GM21737 (cell line): ENCODE measurements around the gene GRAMD2B.
A peak's percentile ranks its signal among the peaks of the same experiment; 100 is the strongest.
"Not testable (repeated sequence)": the region's sequence is repeated elsewhere in the genome, so short reads cannot be mapped to it uniquely, and the experiment has no call there.

Source experiments
- ATAC-seq: cut with Tn5 transposase; IDR thresholded peaks from one replicate; pipeline ENCODE4 v1.9.1; 2021; ENCODE audit warnings: mild to moderate bottlenecking, moderate library complexity; ENCODE audit not compliant: unreplicated experiment

The GRAMD2B gene

GRCh38 chr5:126446498-126447224 lies 23.5 kb downstream of the GRAMD2B start:
- ATAC-seq, result peak; percentile 25

DNA sequence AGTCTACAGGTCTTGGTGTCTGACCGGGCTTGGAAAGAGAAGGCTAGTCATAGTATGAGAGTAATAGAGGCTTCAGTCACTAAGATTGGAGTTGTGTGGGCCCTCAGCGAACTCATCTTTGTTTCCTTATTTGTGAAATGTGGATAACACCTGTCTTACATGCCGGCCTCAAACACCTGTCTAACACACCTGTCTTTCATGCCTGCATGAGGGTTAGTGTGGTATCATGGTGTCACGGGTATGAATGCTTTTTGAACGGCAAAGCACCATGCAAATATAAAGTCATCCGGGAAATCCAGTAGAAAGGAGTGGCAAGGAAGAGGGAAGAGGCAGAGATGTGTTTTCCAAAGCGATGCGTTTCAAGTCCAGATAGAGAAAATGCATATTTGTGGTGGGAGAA lies 25.5 kb downstream of the GRAMD2B start:
- ATAC-seq, result no peak

DNA sequence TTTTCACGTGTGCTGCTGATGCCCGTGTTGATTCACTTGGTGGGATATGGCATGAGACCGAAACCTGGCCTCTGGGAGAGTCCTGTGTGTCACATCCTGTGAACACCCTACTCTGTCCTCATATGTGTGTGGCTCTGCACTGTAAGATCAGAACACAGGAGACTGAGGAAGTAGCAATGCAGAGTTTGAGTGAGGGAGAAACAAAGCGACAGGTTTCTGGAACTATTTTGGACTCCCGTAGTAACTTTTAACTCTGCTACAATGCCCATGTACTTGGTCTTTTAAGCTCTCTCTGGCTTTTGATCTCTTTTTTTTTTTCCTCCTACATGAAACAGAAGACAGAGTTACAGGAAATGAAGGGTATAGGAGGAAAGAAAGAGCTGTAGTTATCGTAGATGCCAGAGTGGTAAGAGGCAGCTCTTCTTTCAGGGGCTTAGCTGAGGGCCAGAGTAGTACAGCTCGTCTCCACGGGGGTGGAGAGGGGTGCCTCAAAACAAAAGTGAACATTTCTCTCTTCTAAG lies 26.6 kb downstream of the GRAMD2B start:
- ATAC-seq, result peak; percentile 85

GRCh38 chr5:126450346-126450745 lies 27.1 kb downstream of the GRAMD2B start:
- ATAC-seq, result peak; percentile 55

GRCh38 chr5:126450907-126451306 lies 27.7 kb downstream of the GRAMD2B start:
- ATAC-seq, result no peak

GRCh38 chr5:126452477-126452876 lies 29.3 kb downstream of the GRAMD2B start:
- ATAC-seq, result no peak

DNA sequence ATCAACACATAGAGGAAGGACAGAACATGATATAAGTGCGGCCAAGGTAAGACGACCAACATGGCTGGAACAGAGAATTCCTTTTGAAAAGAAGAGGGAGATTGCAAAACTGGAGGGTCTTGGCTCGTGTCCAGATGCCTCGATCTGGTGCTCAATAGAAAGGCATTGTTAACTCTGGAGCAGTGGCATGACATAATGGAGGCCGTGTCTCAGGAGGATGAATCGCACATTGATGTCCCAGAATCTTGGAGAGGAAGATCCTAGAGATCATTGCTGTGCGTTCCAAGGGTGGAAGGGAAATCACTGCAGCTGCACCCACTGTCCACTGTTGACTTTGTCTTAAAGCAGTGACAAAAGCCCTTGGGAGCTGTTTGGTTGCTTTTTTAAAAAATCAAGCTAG lies 30.9 kb downstream of the GRAMD2B start:
- ATAC-seq, result no peak

DNA sequence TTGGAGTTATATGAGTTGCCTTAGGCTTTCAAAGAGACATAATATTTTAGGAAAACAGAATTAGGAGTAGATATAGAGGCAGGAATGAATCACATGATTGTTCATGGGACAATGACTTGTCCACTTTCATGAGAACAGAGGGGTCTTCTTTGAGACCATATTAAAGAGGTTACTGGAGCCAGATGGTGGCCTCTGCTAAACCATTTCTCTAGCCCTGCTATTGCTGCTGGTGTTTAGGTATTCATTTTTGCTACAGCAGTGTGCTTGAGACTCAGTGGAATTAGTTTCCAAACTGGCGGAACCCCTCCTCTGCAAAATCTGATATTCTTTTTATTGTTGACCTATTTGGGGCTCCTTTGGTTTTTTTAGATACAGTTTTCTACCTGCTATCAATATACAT lies 31.3 kb downstream of the GRAMD2B start:
- ATAC-seq, result no peak

DNA sequence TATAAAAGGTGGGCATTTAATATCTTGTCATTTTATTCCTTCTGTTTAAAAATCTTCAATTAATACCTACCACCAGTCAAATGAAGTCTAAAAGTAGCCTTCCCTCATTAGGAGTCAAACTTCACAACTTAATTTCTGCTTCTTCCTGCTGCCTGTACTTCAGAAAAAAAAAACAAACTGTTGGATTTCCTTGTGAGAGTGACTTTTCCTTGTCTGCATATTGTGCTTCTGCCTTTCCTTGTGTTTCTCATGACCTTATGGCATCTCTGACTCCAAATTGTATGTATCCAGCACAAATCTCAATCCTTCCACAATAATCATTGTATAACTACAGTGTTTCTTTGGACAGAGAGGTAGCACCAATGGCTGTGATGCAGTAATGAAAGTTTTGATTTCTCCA lies 32.1 kb downstream of the GRAMD2B start:
- no peak for ATAC-seq

GRCh38 chr5:126455728-126456127 lies 32.5 kb downstream of the GRAMD2B start:
- no peak for ATAC-seq

- no peak for ATAC-seq
These were observed 33.1 kb downstream of the GRAMD2B start for GRCh38 chr5:126456217-126456820.

GRCh38 chr5:126460459-126460858 lies 37.2 kb downstream of the GRAMD2B start:
- ATAC-seq, result no peak

- ATAC-seq, result no peak
These were observed 37.8 kb downstream of the GRAMD2B start for GRCh38 chr5:126460977-126461376.

- peak; percentile 4 for ATAC-seq
These were observed 38.6 kb downstream of the GRAMD2B start for GRCh38 chr5:126461838-126462237.

- peak; percentile 68 for ATAC-seq
These were observed 39.2 kb downstream of the GRAMD2B start for GRCh38 chr5:126462239-126463014.

DNA sequence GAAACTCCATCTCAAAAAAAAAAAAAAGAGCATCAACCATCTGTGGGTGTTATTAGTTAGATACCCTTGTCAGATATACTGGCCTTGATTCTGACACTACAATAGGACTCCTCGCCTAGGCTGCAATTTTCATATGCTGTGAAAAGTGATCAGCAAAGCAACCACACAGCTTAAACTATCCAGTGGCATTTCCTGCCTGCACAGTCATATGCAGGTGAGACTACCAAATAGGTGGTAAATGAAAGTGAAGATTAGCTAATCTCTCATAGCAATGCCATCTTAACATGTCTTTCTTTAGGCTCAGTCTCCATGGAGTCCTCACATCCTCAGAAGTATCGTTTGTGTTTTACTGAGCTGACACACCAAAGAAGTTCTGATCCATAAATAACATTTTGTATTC lies 40.8 kb downstream of the GRAMD2B start:
- ATAC-seq, result no peak

DNA sequence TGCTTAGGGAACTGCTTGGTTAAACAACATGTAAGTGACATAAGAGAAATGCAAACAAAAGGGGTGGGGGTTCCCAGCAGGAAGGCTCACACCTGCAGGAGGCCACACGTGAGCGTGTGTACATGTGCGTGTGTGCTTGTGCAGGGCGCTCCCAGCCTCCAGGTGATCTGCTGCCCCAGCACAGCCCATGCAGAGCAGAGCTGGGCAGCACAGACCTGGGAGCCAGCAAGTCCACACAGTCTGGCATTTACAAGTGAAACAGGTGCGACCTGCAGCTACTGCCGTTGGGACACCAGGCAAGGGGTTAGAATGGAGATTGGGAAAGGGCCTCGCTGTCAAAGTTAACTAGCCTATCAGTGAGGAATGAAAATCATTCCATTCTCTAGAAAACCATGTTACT lies 41.8 kb downstream of the GRAMD2B start:
- no peak for ATAC-seq

DNA sequence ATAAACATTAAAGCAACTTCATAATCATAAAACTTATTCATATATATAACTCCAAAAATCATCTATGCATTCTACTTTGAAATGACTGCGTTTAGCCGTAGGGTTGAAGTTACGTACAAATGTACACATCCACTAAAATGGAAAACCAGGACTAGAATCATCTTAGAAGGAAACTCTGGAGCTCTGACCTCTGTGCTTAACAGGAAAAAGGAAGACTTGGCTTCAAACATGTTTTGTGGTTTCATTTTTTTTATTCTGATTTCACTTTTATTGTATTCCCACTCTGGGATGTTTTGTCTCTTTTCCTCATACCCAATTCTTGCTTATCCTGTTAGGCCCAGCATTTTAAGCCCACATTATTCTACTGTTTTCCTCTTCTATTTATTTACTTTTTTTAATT lies 44.9 kb downstream of the GRAMD2B start:
- no peak for ATAC-seq

- ATAC-seq, result no peak
These were observed 46.5 kb downstream of the GRAMD2B start for GRCh38 chr5:126469536-126470316.

DNA sequence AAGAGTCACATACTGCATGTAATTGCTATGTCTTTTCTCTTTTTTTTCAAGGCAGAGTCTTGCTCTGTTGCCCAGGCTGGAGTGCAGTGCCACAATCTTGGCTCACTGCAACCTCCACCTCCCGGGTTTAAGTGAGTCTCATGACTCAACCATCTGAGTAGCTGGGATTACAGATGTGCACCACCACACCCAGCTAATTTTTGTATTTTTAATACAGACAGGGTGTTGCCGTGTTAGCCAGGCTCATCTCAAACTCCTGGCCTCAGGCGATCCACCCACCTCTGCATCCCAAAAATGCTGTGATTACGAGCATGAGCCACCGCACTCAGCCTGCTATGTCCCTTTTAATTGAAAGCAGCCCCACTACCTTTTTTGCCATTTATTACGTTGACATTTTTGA lies 47.3 kb downstream of the GRAMD2B start:
- not testable (repeated sequence) for ATAC-seq

DNA sequence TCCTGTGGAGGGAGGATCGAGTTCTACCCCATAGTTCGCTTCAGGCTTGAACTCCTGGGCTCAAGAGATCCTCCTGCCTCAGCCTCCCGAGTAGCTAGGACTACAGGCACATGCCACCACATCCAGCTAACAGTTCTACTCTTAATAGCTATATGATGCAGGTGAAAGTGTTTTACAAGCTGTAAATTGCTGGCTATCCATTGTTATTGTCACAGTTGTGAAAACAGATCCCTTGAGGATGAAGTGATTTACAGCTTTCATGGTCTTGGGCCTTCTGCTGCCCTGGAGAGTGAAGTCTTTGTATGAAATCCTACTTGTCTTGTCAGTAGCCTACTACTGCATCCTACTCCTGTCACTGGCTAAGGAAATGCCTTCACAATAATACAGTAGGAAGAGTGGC lies 48.0 kb downstream of the GRAMD2B start:
- no peak for ATAC-seq
